GM18858 (cell line): ENCODE measurements around the gene INCA1.

Experiments
- ATAC-seq: cut with Tn5 transposase; IDR thresholded peaks from one replicate; pipeline ENCODE4 v1.9.1; 2021; ENCODE audit not compliant: unreplicated experiment

Gene INCA1

GRCh38 chr17:4950075-4950745 lies 47.1 kb downstream of the INCA1 start:
- ATAC-seq = no peak

- no peak for ATAC-seq
Observed at GRCh38 chr17:4949321-4950074, 47.8 kb downstream of the INCA1 start.

- no peak for ATAC-seq
Observed at GRCh38 chr17:4948931-4949320, 48.4 kb downstream of the INCA1 start.

- no peak for ATAC-seq
Observed at GRCh38 chr17:4948166-4948930, 49.0 kb downstream of the INCA1 start, which contains the start of gene PFN1. TSS of gene PFN1 (minus strand) at chr17:4948530. CDS start at chr17:4948394, 136 bp downstream.

GRCh38 chr17:4947411-4948165 lies 49.7 kb downstream of the INCA1 start:
- no peak for ATAC-seq

DNA sequence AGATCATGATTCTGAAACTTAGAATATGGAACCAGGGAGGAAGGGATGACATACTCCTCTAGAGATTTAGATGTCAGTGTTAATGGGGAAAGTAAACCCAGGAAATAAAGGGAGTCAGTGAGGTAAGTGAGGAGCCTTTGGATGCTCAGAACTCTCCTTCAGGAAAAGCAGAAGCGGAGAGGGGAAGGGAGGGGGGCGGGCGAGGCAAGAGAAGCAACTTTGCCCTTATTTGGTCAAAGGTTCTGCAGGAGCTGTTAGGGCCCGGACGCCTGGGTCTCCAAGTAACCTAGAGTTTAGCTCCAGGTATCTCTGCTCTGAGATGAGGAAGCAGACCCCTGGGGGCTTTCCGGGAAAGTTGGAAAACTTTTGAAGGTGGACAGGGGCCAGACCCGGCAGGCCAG lies 50.3 kb downstream of the INCA1 start:
- ATAC-seq = no peak

- ATAC-seq = no peak
Observed at GRCh38 chr17:4946312-4946976, 50.9 kb downstream of the INCA1 start.

DNA sequence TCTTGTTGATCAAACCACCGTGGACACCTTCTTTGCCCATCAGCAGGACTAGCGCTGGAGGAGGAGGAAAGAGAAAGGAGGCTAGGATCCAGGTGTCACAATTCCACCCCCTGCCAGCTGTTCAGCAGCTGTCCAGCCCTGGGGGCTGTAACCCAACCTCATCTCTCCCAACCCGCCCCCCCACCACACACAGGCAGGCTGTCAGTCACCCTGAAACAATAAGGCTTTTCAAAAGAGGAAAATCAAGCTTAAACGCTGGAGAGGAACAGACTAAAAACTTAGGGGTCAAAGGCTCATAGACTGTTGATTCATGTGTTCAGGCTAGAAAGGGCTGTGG lies 51.4 kb downstream of the INCA1 start:
- no peak for ATAC-seq

- no peak for ATAC-seq
Observed at GRCh38 chr17:4945176-4945943, 52.0 kb downstream of the INCA1 start.

- ATAC-seq = no peak
Observed at GRCh38 chr17:4944554-4945175, 52.7 kb downstream of the INCA1 start.

DNA sequence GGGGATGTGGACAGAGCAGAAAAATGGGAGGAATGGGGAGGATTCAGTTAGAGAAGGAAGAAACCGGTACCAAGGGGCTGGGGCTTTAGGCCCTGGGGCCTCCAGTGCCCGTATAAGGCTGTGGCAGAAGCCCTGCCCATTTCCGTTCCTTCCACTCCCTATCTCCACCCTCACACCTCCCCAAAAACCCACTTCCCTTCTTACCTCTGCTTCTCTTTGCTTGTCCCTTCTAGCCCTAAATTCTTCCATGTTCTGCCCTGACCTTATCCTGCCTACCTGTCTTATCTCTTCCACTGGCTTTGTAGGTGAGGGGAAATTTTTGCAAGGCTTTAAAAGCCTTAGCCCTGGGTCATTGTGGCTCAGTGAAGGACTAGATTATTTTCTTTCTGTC lies 53.2 kb downstream of the INCA1 start:
- no peak for ATAC-seq

DNA sequence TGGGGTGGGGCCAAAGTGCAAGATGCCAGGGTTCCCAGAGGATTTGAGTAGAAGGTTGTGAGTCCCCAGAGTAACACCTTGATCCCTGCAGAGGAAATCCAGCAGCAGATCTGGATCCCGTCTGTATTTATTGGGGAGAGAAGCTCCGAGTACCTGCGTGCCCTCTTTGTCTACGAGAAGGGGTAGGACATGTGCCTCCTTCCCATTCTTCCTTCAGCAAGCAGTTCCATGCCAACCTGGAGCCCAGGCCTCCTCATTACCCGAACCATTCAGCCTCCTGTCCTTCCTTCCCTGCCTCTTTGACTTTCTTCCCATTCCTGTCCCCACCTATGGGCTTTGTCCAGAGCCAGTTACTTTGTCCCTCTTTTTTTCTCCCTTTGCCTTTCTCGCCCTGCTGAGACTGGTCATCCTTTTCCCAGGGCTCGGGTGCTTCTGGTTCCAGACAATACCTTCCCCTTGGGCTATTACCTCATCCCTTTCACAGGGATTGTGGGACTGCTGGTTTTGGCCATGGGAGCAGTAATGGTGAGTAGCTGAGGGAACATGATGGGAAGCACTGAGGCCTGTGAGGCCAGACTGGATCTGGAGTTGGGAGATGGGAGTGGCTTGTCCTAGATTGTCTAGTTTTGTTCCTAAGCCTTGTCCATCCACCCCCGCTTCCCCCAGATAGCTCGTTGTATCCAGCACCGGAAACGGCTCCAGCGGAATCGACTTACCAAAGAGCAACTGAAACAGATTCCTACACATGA lies 54.4 kb downstream of the INCA1 start:
- no peak for ATAC-seq

DNA sequence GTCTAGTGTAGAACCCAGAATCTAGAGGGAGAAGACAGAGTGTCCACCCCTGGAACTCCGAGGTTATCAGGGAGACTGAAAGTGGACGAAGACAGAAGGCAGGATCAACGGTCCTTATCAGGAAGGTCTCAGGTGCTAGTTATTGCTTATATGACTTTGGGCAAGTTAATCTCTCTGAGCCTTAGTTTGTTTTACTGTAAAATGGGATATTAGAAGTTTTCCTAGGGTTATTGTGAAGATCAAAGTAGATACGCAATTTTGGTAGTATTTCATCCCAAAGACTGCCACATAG lies 56.1 kb downstream of the INCA1 start:
- ATAC-seq = no peak

DNA sequence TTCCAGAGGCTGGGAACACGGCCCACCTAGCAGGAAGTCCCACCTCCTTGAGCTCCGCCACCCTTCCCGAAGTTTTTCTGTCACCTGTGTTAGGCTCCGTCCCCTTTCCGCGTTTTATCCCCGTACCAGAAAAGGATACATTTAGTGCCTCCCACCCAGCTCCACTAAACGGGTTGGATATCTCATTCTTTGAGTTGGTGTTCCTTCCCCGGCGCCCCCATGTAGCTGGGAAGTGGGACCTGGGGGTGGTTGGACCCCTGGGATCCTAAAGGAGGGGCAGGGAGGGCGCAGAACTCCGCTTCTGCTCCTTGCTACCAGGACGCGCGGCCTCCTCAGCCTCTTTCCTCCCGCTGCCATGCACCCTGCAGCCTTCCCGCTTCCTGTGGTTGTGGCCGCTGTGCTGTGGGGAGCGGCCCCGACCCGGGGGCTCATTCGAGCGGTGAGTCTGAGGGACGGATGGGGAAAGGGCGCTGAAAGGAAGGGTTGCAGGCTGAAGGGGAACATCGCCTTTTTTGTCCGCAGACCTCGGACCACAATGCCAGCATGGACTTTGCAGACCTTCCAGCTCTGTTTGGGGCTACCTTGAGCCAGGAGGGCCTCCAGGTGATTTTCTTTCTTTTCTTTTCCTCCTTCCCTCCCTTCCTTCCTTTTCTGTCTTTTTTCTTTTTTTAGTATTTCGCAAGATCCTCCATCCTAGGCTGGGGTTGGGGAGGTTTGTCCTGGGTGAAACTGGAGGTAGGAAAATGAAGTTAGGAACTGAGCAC lies 56.6 kb downstream of the INCA1 start:
- no peak for ATAC-seq

- ATAC-seq = peak; percentile 68
Observed at GRCh38 chr17:4939796-4940554, 57.3 kb downstream of the INCA1 start, which contains the start of the genes RNF167 and SLC25A11. TSS of gene RNF167 (plus strand) at chr17:4940268. CDS start at chr17:4940910, 642 bp downstream. TSS of gene SLC25A11 (minus strand) at chr17:4940046. CDS start at chr17:4939910, 136 bp downstream.

DNA sequence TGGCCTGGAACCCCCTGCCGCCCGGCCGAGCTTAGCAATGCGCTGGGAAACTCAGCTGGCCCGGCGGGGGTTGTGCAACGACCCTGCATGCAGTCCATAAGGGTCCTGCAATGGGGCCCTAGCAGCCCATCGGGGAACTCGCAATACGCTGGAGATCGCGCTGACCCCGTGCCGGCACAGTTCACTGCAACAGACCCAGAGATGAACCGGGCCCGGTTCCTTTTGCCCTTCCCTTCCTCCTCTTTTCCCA lies 57.9 kb downstream of the INCA1 start:
- peak; percentile 1 for ATAC-seq

DNA sequence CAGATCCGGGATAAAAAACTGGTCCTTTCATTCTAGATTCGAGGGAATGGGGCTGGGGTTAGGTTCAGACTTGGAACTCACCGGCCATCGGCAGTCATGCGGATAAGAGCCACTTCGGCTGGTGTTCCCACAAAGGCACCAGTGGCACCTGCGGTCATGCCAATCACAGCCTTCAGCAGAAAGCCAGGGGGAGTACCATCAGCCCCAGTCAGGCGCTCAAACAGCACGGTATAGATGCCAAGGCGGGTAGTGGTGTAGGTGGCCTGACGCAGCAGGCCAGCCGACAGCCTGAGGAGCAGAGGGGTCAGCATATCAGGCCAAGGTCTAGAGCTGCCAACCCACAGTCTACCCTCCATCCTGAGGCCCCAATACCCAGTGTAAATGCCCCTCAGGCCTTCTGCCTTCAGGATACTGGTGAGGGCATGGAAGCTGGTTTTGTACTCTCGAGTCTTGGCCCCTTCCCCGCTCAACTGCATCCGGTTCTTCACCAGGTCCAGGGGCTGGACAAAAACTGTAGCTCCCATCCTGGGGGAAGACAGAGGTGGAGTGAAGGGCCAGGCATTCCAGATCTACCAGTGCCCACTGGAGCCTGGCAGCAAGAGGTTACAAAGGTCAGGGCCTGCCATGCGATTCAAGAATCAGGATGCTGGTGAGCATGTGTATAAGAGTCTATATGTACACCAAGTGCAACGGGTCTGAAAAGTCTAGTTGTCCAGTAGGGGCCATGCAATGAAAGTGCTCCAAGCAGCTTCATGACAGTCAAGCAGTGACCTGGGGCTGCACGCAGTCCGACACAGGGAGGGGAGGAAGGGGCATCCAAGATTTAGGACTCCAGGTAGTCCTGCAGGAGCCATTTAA lies 58.4 kb downstream of the INCA1 start:
- no peak for ATAC-seq
